HepG2 (cell line): Measurements from ENCODE around the gene CAMK2N2. TPM values are rescaled to one million over a fixed set of nuclear protein-coding genes. Genes with fewer than 3 reads are reported as not detected.
A peak's percentile ranks its signal among the peaks of the same experiment; 100 is the strongest.

Experiments used
- ATAC-seq: fragments of 200-7000 bp; cut with Tn5 transposase; 3 replicates; pipeline ENCODE4 v1.9.1; 2020; ENCODE audit warnings: mild to moderate bottlenecking, moderate library complexity
- BruUV-seq: library from RNA; stranded (reverse); fragments of 400-500 nt; replicated peaks from 2 replicates; lab custom pipeline; 2021; lab: Mats Ljungman, UMichigan
- CTCF ChIA-PET: fragments of 300-600 bp; formaldehyde crosslinking; extraction: SDS; loops from one replicate; lab custom pipeline; 2021; ENCODE audit warnings: low total read pairs, inconsistent platforms, low intra/inter-chr PET ratio; lab: Yijun Ruan, JAX
- POLR2A ChIA-PET: fragments of 350-600 bp; sonication (Branson Sonifier 250); formaldehyde crosslinking; loops from one replicate; lab custom pipeline; 2020; ENCODE audit warnings: antibody characterized with exemption, inconsistent platforms; lab: Yijun Ruan, JAX
- DNase-seq: peaks from one replicate; pipeline ENCODE4 v3.0.0-alpha.2; 2015; ENCODE audit warnings: low spot score
- FAIRE-seq: peaks from 3 replicates; lab custom pipeline; 2011; peaks lifted over from hg19 to GRCh38; lab: Jason Lieb, UNC
- H2AFZ ChIP-seq: one replicate; pipeline ENCODE4 v1.6.1; 2011; ENCODE audit warnings: low read length, inconsistent platforms
- H3K27ac ChIP-seq: fragments of 300-600 bp; 3 replicates; pipeline ENCODE4 v1.8.0; 2011; ENCODE audit warnings: mixed run types, mild to moderate bottlenecking, mixed read lengths, low read length, inconsistent platforms; ENCODE audit not compliant: insufficient read depth; ENCODE audit errors: extremely low read length
- H3K27me3 ChIP-seq, 2 experiments: fragments of 200-600 bp in 1 of 2; 2 replicates in 1 of 2; 3 replicates in 1 of 2; pipeline versions ENCODE4 v1.6.0 to v1.8.0; 2011; ENCODE audit warnings: low read length in 2 of 2, mild to moderate bottlenecking in 2 of 2, moderate library complexity in 2 of 2, inconsistent platforms in 1 of 2; ENCODE audit not compliant: insufficient read depth in 2 of 2, control insufficient read depth in 1 of 2
- H3K36me3 ChIP-seq, 2 experiments: fragments of 200-600 bp in 1 of 2; replicated peaks in 1 of 2; 2 replicates in 1 of 2; 3 replicates in 1 of 2; pipeline versions ENCODE4 v1.5.1 to v1.8.0; 2011; ENCODE audit warnings: low read length in 2 of 2, inconsistent platforms in 1 of 2; ENCODE audit not compliant: insufficient read depth in 2 of 2, control insufficient read depth in 1 of 2
- H3K4me1 ChIP-seq: 2 replicates; pipeline ENCODE4 v1.5.1; 2012; ENCODE audit warnings: low read length, inconsistent platforms; ENCODE audit not compliant: insufficient read depth
- H3K4me2 ChIP-seq: 2 replicates; pipeline ENCODE4 v1.6.0; 2011; ENCODE audit warnings: low read depth, low read length, inconsistent platforms
- H3K4me3 ChIP-seq, 3 experiments: fragments of 200-600 bp in 1 of 3; sonication (generic), shearing (Covaris generic) in 1 of 3; replicated peaks in 1 of 3; 2 replicates each; pipeline ENCODE4 v1.5.1; 2011 to 2016; ENCODE audit warnings: low read length in 3 of 3, inconsistent platforms in 2 of 3, low read depth in 2 of 3, mild to moderate bottlenecking in 2 of 3, control low read depth in 1 of 3, mixed read lengths in 1 of 3; ENCODE audit not compliant: insufficient read depth in 1 of 3
- H3K79me2 ChIP-seq: one replicate; pipeline ENCODE4 v1.6.1; 2011; ENCODE audit warnings: low read length, inconsistent platforms; ENCODE audit not compliant: insufficient read depth
- H3K9ac ChIP-seq: 2 replicates; pipeline ENCODE4 v1.6.0; 2011; ENCODE audit warnings: mild to moderate bottlenecking, low read depth, low read length, inconsistent platforms; ENCODE audit not compliant: insufficient read depth
- H3K9me3 ChIP-seq: 2 replicates; pipeline ENCODE4 v1.5.1; 2012; ENCODE audit warnings: mild to moderate bottlenecking, low read length
- H4K20me1 ChIP-seq: 2 replicates; pipeline ENCODE4 v1.6.0; 2011; ENCODE audit warnings: inconsistent platforms, mild to moderate bottlenecking, low read length, moderate library complexity; ENCODE audit not compliant: insufficient read depth
- ARID2 ChIP-seq: sonication (generic); formaldehyde crosslinking; IDR thresholded peaks from 2 replicates; pipeline ENCODE4 v1.8.1; 2022; ENCODE audit warnings: mild to moderate bottlenecking, missing genetic modification reagents, borderline replicate concordance
- EED ChIP-seq: sonication (generic); formaldehyde crosslinking; IDR thresholded peaks from 2 replicates; pipeline ENCODE4 v1.5.0; 2020; ENCODE audit warnings: mild to moderate bottlenecking, missing genetic modification reagents
- KLF16 ChIP-seq, 2 experiments: sonication (generic) in 1 of 2; formaldehyde crosslinking in 1 of 2; IDR thresholded peaks; 2 replicates each; pipeline versions ENCODE4 v1.6.1 to v1.8.0; 2016 to 2023; ENCODE audit warnings: missing genetic modification reagents in 2 of 2, missing compliant biosample characterization in 1 of 2
- MEIS1 ChIP-seq: sonication (generic); formaldehyde crosslinking; IDR thresholded peaks from 2 replicates; pipeline ENCODE4 v1.9.0; 2021; ENCODE audit warnings: mild to moderate bottlenecking, missing genetic modification reagents, moderate library complexity, borderline replicate concordance
- NR2F1 ChIP-seq, 2 experiments: fragments of 450-650 bp in 1 of 2; formaldehyde crosslinking in 1 of 2; IDR thresholded peaks; 2 replicates each; pipeline versions ENCODE4 v1.5.0 to v1.6.1; 2016 to 2020; ENCODE audit warnings: mild to moderate bottlenecking in 1 of 2, missing compliant biosample characterization in 1 of 2, missing genetic modification reagents in 1 of 2, moderate library complexity in 1 of 2
- NR2F6 ChIP-seq, 2 experiments: IDR thresholded peaks; 2 replicates each; pipeline ENCODE4 v1.6.1; 2016; ENCODE audit warnings: antibody characterized with exemption in 1 of 2, mild to moderate bottlenecking in 1 of 2
- ZNF660 ChIP-seq: sonication (generic); formaldehyde crosslinking; IDR thresholded peaks from 2 replicates; pipeline ENCODE4 v1.5.1; 2020; ENCODE audit warnings: mild to moderate bottlenecking, low read depth, missing genetic modification reagents, borderline replicate concordance
- ZNF780A ChIP-seq: sonication (generic); formaldehyde crosslinking; IDR thresholded peaks from 2 replicates; pipeline ENCODE4 v1.8.0; 2022; ENCODE audit warnings: mild to moderate bottlenecking, missing genetic modification reagents, moderate library complexity
- WGBS: methylation state at CpG from one replicate; pipeline ENCODE4 v1.1.6; 2017; ENCODE audit warnings: low lambda C conversion rate; 5-methylcytosine and 5-hydroxymethylcytosine counted together
- in situ Hi-C: cut with HindIII; loops from 2 replicates; pipeline ENCODE4 v1.10.0; 2017; ENCODE audit warnings: low pct_unique_long_range_greater_than_20kb; ENCODE audit not compliant: extremely low pct_ligation_motif_present
- intact Hi-C: fragments of 100-400 bp; cut with micrococcal nuclease; formaldehyde crosslinking; loops from one replicate; pipeline ENCODE4 v1.10.0; 2022; ENCODE audit not compliant: unreplicated experiment
- polyA plus RNA-seq, 8 experiments: library from polyadenylated mRNA; depleted of rRNA in 3 of 8; stranded (reverse) in 7 of 8; unstranded in 1 of 8; fragments of >200 nt; fragmentation: Illumina TruSeq in 4 of 8; extraction: Trizol in 4 of 8; gene quantifications; 2 replicates each; pipeline versions ENCODE4 v1.2.1 to v1.2.3, GENCODE V29; 2011 to 2016; ENCODE audit warnings: low read depth in 4 of 8, missing spikeins in 1 of 8, mixed read lengths in 1 of 8; ENCODE audit not compliant: insufficient read depth in 1 of 8
- total RNA-seq, 5 experiments: library from RNA; depleted of rRNA; stranded (reverse); fragments of >200 nt; fragmentation: Illumina TruSeq; extraction: Trizol; gene quantifications; 2 replicates each; pipeline ENCODE4 v1.2.3, GENCODE V29; 2016; ENCODE audit warnings: low read depth in 1 of 5
- TF ChIP-seq, protein P1 (sequence below): IDR thresholded peaks from 2 replicates; pipeline ENCODE4 v1.6.1; 2016
- TF ChIP-seq, protein P2 (sequence below): sonication (generic); formaldehyde crosslinking; IDR thresholded peaks from 2 replicates; pipeline ENCODE4 v1.8.0; 2022; ENCODE audit warnings: missing genetic modification reagents, mild to moderate bottlenecking, borderline replicate concordance

The CAMK2N2 gene
- total and polyA plus RNA-seq, 2 of the 13 experiments (the other 11 are each of a cell fraction or from before 2014, with no cell fraction given): 0.12 to 0.27 TPM

DNA sequence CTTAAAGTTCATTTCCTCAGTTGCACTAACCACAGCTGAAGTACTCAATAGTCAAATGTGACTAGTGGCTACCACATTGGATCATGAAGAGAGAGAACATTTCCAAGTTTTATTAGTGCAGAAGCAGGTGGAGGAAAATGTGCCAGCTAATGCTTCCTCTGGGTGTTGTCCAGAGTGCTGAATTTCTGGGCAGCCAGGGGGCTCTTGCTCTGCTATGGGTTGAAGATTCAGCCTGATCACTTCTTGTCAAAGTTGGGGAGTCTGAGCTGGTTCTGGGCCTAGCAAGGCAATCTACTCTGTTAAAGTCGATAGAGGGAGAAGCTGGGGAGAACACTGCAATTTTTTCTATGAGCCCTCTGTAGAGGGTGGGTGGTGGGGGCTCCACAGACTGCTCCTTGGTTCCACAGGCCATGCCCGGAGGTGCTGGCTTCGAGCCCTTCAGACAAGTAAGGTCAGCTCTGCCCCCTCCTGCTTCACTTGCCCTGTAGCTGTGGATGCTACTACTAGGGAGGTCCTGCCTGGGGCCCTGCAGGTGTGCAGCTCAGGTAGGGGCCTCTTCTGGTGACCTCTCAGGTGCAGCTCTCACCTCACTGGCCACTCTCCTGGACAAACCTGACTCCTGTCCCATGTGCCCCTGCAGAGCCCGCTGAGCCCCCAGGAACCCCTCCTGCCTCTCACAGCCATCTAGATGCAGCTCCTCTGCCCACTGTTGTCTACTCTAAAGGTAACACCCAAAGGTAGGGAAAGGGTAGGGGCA is 20.8 kb downstream of the CAMK2N2 start (continued):
- TF ChIP-seq KLF16 (CRISPR knock-in tag; IDR thresholded peaks at IDR 0.05) (peak in 1 of 2 experiments; percentile 42; a peak in 1 of 4 replicates), MEIS1 (CRISPR knock-in tag) (no peak), ARID2 (0 out of 2 replicates have a peak, but pooled peaks have one; percentile 28), NR2F1 (CRISPR knock-in tag; IDR thresholded peaks at IDR 0.05) (no peak)
- TF ChIP-seq, protein P1, sequence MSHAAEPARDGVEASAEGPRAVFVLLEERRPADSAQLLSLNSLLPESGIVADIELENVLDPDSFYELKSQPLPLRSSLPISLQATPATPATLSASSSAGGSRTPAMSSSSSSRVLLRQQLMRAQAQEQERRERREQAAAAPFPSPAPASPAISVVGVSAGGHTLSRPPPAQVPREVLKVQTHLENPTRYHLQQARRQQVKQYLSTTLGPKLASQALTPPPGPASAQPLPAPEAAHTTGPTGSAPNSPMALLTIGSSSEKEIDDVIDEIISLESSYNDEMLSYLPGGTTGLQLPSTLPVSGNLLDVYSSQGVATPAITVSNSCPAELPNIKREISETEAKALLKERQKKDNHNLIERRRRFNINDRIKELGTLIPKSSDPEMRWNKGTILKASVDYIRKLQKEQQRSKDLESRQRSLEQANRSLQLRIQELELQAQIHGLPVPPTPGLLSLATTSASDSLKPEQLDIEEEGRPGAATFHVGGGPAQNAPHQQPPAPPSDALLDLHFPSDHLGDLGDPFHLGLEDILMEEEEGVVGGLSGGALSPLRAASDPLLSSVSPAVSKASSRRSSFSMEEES (CRISPR knock-in tag): 0 out of 2 replicates have a peak, but pooled peaks have one; percentile 22

DNA sequence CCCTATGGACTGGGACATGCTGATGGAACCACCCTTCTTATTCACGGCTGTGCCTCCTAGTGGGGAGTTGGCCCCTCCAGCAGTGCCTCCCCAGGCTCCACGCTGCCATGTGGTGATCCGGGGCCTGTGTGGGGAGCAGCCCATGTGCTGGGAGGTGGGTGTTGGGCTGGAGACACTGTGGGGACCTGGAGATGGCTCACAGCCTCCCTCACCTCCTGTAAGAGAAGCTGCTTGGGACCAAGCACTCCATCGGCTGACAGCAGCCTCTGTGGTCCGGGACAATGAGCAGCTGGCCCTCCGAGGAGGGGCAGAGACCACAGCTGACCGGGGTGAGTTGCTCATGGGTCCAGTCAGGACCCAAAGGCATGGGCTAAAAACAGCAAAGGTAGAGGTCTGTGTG is 21.6 kb downstream of the CAMK2N2 start:
- H3K79me2 ChIP-seq: no peaks in the 10 kb centered on the region
- ATAC-seq: no peak
- peaks cover 7 to 42% of the 10 kb centered on the region in 2 experiments; a peak in 4 of 5 replicates for H3K27me3 ChIP-seq
- BruUV-seq: no TSS peak
- no peak overlapping the region for H3K4me2 ChIP-seq
- no peak overlapping the region for H2AFZ ChIP-seq
- POLR2A ChIA-PET: interaction anchor here (1.1 to 1.3 kb wide), 3 partner anchors 10 to 54 kb away, joined by 3 to 4 read pairs (median 3); partner anchors contain the start of genes ABCF3 and VWA5B2
- TF ChIP-seq, protein P2, sequence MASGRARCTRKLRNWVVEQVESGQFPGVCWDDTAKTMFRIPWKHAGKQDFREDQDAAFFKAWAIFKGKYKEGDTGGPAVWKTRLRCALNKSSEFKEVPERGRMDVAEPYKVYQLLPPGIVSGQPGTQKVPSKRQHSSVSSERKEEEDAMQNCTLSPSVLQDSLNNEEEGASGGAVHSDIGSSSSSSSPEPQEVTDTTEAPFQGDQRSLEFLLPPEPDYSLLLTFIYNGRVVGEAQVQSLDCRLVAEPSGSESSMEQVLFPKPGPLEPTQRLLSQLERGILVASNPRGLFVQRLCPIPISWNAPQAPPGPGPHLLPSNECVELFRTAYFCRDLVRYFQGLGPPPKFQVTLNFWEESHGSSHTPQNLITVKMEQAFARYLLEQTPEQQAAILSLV (CRISPR knock-in tag): no peak
- TF ChIP-seq ZNF780A (CRISPR knock-in tag) (no peak), ZNF660 (CRISPR knock-in tag) (no peak), EED (no peak), NR2F6 (IDR thresholded peaks at IDR 0.05) (no peak), NR2F6 (CRISPR knock-in tag; IDR thresholded peaks at IDR 0.05) (no peak)
- TF ChIP-seq, all 625 proteins: peak for 0
- FAIRE-seq: no peak
- 50% methylated on average over 4 of the region's 7 CpGs for whole genome bisulfite sequencing
- CTCF ChIA-PET: no interaction called here
- DNase-seq: no peak
- H4K20me1 ChIP-seq: peaks cover 4% of the 10 kb centered on the region
- no peak overlapping the region for H3K27ac ChIP-seq
- H3K4me3 ChIP-seq: no peak overlapping the region
- H3K4me1 ChIP-seq: peaks cover 24% of the 10 kb centered on the region
- no peaks in the 10 kb centered on the region for H3K9me3 ChIP-seq
- H3K9ac ChIP-seq: no peak overlapping the region
- peaks cover 10 to 17% of the 10 kb centered on the region in 2 experiments for H3K36me3 ChIP-seq
- intact Hi-C loops: loop anchor here (5.0 to 10.0 kb wide), 2 partner anchors 225 to 342 kb away; partner anchors contain the start of gene ABCC5
- in situ Hi-C loops: no loop called here
